ENCODE measurements around the gene MAP1S. TPM values are rescaled to one million over a fixed set of nuclear protein-coding genes. Genes with fewer than 3 reads are reported as not detected.
A peak's percentile ranks its signal among the peaks of the same experiment; 100 is the strongest.

The MAP1S gene, protein sequence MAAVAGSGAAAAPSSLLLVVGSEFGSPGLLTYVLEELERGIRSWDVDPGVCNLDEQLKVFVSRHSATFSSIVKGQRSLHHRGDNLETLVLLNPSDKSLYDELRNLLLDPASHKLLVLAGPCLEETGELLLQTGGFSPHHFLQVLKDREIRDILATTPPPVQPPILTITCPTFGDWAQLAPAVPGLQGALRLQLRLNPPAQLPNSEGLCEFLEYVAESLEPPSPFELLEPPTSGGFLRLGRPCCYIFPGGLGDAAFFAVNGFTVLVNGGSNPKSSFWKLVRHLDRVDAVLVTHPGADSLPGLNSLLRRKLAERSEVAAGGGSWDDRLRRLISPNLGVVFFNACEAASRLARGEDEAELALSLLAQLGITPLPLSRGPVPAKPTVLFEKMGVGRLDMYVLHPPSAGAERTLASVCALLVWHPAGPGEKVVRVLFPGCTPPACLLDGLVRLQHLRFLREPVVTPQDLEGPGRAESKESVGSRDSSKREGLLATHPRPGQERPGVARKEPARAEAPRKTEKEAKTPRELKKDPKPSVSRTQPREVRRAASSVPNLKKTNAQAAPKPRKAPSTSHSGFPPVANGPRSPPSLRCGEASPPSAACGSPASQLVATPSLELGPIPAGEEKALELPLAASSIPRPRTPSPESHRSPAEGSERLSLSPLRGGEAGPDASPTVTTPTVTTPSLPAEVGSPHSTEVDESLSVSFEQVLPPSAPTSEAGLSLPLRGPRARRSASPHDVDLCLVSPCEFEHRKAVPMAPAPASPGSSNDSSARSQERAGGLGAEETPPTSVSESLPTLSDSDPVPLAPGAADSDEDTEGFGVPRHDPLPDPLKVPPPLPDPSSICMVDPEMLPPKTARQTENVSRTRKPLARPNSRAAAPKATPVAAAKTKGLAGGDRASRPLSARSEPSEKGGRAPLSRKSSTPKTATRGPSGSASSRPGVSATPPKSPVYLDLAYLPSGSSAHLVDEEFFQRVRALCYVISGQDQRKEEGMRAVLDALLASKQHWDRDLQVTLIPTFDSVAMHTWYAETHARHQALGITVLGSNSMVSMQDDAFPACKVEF
- 10 to 100 TPM; 67.3 to 69.1 TPM for total RNA-seq

DNA sequence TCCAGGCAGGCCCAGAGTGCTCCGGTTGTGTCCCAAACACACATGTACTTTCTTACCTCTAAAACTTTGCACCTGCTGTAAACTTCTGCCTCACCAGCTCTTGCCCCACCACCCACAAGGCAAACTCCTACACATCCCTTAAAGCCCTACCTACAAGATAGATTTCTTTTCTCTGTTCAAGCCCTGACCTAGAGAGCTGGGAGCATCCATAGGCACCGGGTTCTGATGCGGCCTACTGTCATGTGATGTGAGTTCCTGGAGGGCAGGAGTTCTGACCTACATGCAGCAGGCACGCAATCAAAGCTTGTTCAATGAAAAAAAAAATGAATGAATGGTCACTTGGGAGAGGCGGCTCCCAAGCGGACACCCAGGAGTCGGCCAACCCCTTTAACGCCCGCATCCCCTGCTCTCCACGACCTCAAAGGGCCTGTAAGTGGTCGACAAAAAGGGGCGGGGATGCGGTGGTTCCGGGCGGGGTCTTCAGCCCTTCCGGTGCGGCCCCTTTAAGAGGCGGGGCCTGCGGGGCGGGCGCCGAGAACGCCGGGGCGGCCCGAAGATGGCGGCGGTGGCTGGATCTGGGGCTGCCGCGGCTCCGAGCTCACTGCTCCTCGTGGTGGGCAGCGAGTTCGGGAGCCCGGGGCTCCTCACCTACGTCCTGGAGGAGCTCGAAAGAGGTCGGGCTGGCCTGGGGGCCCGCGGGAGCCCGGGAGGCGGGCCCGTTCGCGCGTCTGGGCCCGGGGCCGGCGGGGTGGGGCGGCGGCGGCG is at the start of gene MAP1S:
Gene MAP1S, plus strand, starts transcription at position 534 of the 765 bp plus-strand sequence. Its CDS starts 23 bp downstream, at position 557.
- CTCF ChIA-PET = interaction anchor here (0.8 to 2.4 kb wide), 12 partner anchors 12 to 223 kb away, joined by 3 to 12 read pairs (median 6); partner anchors contain the start of genes CCDC124 and RPL18A
- H3K27me3 Mint-ChIP-seq = no peaks in the 10 kb centered on the region
- peak within 1 kb of the TSS; percentile 78 for H3K27ac Mint-ChIP-seq
- H3K4me3 Mint-ChIP-seq = peak within 1 kb of the TSS; percentile 82
- ATAC-seq = peak; percentile 93
- H3K36me3 Mint-ChIP-seq = peaks cover 6% of the 10 kb centered on the region
- peaks cover 36% of the 10 kb centered on the region for H3K4me1 Mint-ChIP-seq
- peak; percentile 77 for DNase-seq
- H3K9me3 Mint-ChIP-seq (ENCODE audit: low read depth) = no peaks in the 10 kb centered on the region

DNA sequence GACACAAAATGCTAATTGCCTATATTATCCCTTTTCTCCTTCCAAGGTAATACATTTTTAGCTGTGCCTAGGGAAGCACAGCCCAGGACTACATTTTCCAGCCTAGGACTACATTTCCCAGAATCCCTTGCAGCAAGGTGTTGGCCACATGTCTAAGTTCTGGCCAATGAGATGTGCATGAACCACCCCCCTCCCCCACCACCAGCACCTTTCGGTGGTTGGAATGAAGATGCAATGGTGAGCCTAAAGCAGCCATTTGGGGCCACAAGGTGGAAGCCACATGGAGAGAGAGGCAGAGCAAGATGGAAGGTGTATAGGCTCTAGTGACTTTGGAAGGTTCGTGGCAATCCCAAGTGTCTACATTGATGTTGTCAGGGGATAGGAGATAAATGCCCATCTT is 47.4 kb upstream of the MAP1S start:
- no peaks in the 10 kb centered on the region for H3K36me3 Mint-ChIP-seq
- DNase-seq (no peak), ATAC-seq (no peak)
- H3K27ac Mint-ChIP-seq = no peak overlapping the region
- CTCF ChIA-PET = no interaction called here
- no peaks in the 10 kb centered on the region for H3K9me3 Mint-ChIP-seq (ENCODE audit: low read depth)
- H3K27me3 Mint-ChIP-seq = peaks cover 6% of the 10 kb centered on the region
- H3K4me1 Mint-ChIP-seq = no peaks in the 10 kb centered on the region
- H3K4me3 Mint-ChIP-seq = no peak overlapping the region

DNA sequence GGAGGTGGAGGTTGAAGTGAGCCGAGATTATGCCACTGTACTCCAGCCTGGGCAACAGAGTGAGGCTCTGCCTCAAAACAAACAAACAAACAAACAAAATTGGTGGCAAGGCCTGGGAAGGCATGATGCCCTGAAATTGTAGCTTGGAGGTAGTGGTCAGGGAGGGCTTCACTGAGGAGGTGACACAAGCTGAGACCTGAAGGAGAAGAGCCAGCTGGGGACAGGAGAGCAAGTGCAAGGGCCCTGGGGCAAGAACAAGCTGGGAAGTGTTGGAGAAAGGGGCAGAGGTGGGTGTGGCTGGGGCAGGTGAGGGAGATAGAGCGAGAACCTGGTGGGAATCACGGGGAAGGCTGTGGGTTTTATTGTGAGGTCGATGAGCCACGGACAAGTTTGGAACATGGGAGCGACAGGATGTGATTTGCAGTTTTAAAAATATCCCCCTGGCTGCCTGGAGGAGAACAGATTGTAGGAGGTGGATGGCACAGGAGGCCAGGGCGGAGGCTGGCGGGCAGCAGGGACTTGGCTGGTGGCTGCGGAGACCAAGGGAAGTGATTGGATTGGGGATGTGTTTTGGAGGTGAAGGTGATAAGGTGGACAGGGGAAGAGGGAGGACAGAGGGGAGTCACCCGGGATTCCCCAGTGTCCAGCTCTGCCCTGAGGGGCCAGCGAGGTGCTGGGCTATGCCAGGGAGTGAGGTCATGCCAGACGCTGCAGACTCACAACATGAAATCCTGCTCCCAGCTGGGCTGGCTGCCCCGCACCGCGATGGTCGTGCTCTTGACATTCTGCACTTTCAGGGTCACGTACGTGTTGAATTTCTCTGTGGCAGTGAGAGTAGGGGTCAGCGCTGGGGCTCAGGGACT is 45.1 kb upstream of the MAP1S start:
- Mint-ChIP-seq H3K36me3 (no peaks in the 10 kb centered on the region), H3K27me3 (peaks cover 19% of the 10 kb centered on the region), H3K9me3 (ENCODE audit: low read depth) (no peaks in the 10 kb centered on the region), H3K27ac (no peak overlapping the region), H3K4me1 (no peaks in the 10 kb centered on the region), H3K4me3 (no peak overlapping the region)
- ATAC-seq = no peak
- CTCF ChIA-PET = no interaction called here
- DNase-seq = no peak

DNA sequence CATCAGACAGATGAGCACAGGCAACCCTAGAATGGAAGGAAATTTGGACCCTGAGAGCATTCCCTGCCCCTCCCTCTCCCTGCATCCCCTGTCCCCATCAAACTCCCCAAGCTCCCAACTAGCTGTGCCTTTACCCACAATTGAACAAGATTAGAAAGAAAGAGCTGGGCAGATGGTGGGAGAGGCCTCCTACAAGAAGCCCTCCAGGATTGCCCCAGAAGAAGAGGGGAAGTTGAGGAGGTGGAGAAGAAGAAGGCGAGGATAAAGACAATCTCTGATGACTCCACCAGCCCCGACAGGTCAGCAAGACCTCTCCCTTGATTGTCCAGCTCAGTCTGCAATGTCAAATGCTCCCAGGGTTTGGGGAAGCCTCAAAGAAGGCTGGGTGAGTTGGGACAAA is 43.0 kb upstream of the MAP1S start:
- no peaks in the 10 kb centered on the region for H3K36me3 Mint-ChIP-seq
- H3K27me3 Mint-ChIP-seq = peaks cover 35% of the 10 kb centered on the region
- DNase-seq (no peak), ATAC-seq (no peak)
- peaks cover 8% of the 10 kb centered on the region for H3K4me1 Mint-ChIP-seq
- H3K27ac Mint-ChIP-seq = no peak overlapping the region
- CTCF ChIA-PET = interaction anchor here (0.6 to 0.8 kb wide), 2 partner anchors 64 to 125 kb away, joined by 3 read pairs; no protein-coding TSS in a partner anchor
- no peaks in the 10 kb centered on the region for H3K9me3 Mint-ChIP-seq (ENCODE audit: low read depth)
- H3K4me3 Mint-ChIP-seq = no peak overlapping the region

DNA sequence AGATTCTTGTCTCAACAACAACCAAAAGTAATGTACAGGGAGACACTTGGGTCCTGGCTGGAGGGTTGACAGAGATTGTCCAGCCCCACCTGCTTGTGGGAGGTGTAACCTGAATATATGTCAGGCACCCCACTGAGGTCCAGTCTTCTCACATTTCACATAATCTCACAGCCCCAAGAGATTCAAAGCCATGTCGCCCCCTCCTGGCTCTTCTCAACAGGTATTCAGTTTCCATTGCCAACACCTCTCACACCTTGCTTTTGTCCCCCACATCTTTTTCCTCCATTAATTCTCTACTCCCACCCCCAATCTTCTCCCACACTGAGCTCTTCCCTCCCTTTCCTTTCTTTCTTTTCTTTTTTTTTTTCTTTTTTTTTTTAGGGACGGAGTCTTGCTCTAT is 42.3 kb upstream of the MAP1S start:
- Mint-ChIP-seq H3K4me1 (peaks cover 8% of the 10 kb centered on the region), H3K36me3 (no peaks in the 10 kb centered on the region), H3K27ac (no peak overlapping the region), H3K9me3 (ENCODE audit: low read depth) (no peaks in the 10 kb centered on the region), H3K4me3 (no peak overlapping the region), H3K27me3 (peaks cover 37% of the 10 kb centered on the region)
- CTCF ChIA-PET = interaction anchor here (0.8 to 1.0 kb wide), 2 partner anchors 125 to 182 kb away, joined by 3 to 4 read pairs; partner anchors contain the start of gene RPL18A
- DNase-seq (no peak), ATAC-seq (no peak)

DNA sequence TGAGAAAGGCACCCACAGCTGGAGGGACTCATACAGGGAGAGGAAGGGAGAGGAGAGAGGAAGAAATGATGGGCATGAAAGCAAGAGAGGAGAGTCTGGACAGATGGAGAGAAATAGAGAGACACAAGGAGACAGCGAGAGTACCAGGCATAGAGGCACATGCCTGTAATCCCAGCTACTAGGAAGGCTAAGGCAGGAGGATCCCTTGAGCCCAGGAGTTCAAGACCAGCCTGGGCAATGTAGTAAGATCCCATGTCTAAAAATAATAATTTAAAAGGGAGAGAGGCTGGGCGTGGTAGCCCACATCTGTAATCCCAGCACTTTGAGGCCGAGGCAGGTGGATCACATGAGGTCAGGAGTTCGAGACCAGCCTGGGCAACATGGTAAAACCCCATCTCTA is 40.4 kb upstream of the MAP1S start:
- CTCF ChIA-PET = no interaction called here
- Mint-ChIP-seq H3K4me1 (peaks cover 8% of the 10 kb centered on the region), H3K27ac (no peak overlapping the region), H3K36me3 (no peaks in the 10 kb centered on the region), H3K27me3 (peaks cover 42% of the 10 kb centered on the region), H3K4me3 (no peak overlapping the region), H3K9me3 (ENCODE audit: low read depth) (no peaks in the 10 kb centered on the region)
- DNase-seq (no peak), ATAC-seq (no peak)

DNA sequence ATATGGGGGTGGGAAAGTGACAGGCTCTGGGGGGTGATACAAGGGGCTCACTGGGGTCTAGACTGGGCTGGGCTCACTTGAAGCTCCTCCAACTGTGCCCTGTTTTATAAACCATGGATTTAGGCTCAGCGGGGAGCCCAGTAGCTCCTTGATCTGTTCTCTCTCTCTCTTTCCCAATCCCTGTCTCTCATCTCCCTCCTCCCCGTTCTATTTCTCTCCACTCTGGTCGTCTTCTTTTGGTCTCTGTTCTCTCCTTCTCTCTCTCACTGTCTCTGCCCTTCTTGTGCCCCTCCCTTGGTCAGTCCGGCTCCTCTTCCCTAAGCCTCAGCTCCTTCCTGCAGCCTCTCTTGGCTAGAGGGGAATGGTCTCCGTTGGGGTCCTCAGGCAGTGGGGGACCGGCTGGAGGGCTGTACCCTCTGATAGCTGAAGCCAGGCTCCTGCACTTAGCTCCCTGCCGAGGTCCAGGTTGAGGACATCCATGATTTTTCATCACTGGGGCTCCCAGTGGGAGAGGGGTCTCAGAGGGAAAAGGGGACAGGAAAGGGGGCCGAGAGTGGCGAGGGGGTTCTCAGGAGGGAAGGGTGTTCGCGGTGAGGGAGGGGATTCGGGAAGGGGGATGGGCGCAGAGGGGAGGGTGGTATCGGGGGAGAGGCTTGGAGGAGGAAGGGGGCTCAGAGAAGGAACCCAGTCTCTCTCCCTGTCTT is 39.6 kb upstream of the MAP1S start:
- ATAC-seq (no peak), DNase-seq (no peak)
- CTCF ChIA-PET = interaction anchor here (0.6 kb wide), 1 partner anchor 11 kb away, joined by 3 read pairs; no protein-coding TSS in a partner anchor
- Mint-ChIP-seq H3K27ac (no peak overlapping the region), H3K36me3 (no peaks in the 10 kb centered on the region), H3K9me3 (ENCODE audit: low read depth) (no peaks in the 10 kb centered on the region), H3K4me3 (no peak overlapping the region), H3K4me1 (peaks cover 8% of the 10 kb centered on the region), H3K27me3 (peaks cover 48% of the 10 kb centered on the region)

DNA sequence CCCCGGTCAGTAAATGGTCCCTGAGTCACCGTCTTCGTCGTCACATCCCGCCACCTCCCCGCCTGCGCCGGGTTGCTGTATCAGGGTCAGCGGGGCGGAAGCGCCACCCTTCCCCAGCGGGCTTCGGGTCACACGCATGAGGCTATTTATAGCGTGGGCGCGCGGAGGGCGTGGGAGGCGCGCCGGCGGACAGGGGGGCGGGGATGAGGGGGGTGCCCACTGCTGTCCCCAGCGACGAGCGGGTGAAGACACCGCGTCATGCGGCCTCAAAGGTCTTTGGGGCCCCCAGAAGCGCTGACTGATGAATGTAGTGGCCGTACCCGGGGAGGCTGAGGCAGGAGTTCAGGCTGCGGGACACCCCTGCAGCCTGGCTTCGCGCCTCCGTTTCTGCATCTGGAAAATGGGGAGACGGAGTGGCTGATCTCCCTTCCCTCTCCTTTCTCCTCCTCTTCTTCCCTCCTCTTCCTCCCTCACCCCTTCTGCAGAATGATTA is 39.0 kb upstream of the MAP1S start:
- DNase-seq (peak; percentile 82), ATAC-seq (peak; percentile 90)
- Mint-ChIP-seq H3K4me3 (peak overlapping the region; percentile 11), H3K27me3 (peaks cover 53% of the 10 kb centered on the region), H3K36me3 (no peaks in the 10 kb centered on the region), H3K9me3 (ENCODE audit: low read depth) (no peaks in the 10 kb centered on the region), H3K4me1 (peaks cover 8% of the 10 kb centered on the region), H3K27ac (no peak overlapping the region)
- CTCF ChIA-PET = no interaction called here

DNA sequence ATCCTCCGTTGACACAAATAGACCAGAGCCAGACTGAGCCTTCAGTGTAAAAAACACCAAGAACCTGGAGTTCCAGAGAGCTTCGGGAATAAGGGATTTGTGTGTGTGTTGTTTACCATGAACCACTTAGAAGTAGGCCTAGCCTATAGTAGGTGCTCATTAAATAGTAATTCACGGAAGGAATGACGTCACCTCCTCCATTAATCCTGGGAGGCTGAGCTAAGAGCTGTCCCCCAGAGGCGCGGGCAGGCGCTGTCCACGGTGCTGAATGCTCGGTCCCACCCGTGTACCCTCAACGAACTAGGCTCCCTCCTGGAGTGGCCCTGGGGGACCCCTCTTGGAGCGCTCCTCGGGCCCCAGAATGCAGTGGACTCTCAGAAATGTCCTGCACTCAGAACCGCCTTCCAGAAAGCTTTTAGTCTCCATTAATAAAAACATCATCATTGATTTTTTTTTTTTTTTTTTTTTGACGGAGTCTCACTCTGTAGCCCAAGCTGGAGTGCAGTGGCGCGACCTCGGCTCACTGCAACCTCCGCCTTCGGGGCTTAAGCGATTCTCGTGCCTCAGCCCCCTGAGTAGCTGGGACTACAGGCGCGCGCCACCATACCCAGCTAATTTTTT is 37.7 kb upstream of the MAP1S start:
- Mint-ChIP-seq H3K4me1 (peaks cover 8% of the 10 kb centered on the region), H3K9me3 (ENCODE audit: low read depth) (no peaks in the 10 kb centered on the region), H3K27me3 (peaks cover 61% of the 10 kb centered on the region), H3K4me3 (no peak overlapping the region), H3K36me3 (no peaks in the 10 kb centered on the region), H3K27ac (no peak overlapping the region)
- ATAC-seq (peak; percentile 38), DNase-seq (peak; percentile 65)
- CTCF ChIA-PET = interaction anchor here (0.7 kb wide), 1 partner anchor 17 kb away, joined by 3 read pairs; no protein-coding TSS in a partner anchor

DNA sequence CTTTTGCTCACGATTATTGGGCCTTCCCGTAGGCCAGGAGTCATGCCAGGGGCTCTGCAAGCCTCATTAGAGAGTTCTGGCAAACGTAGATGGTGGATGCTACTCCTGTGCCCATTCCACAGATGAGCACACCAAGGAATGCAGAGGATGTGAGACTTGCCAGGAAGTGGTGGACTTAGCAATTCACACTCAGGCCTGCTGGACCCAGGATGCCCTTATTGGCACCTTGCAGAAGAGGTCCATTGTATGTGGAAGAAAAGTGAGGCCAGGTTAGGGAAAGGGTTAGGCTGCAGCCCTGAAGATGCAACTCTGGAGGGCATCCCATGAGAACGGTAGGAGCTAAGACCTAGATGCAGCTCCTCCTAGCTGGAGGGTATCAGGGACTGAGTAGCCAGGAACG is 37.0 kb upstream of the MAP1S start:
- Mint-ChIP-seq H3K36me3 (no peaks in the 10 kb centered on the region), H3K4me3 (no peak overlapping the region), H3K27me3 (peaks cover 64% of the 10 kb centered on the region), H3K4me1 (peaks cover 8% of the 10 kb centered on the region), H3K27ac (no peak overlapping the region), H3K9me3 (ENCODE audit: low read depth) (no peaks in the 10 kb centered on the region)
- DNase-seq (no peak), ATAC-seq (no peak)
- CTCF ChIA-PET = no interaction called here

DNA sequence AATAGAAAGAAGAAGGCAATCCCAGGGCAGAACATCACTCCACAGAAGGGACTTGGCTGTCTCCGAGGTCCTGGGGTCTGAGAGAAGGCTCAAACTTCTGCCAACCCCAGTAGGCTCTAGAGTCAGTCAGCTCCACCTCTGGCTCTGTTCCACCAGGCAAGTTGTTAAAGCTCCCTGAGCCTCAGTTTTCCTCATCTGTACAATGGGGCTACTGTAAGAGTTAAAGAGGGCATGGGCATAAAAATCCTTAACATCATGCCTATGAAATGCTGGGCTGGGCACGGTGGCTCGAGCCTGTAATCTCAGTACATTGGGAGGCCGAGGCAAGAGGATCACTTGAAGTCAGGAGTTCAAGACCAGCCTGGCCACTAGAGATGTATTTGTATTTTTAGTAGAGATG is 36.2 kb upstream of the MAP1S start:
- no peaks in the 10 kb centered on the region for H3K9me3 Mint-ChIP-seq (ENCODE audit: low read depth)
- H3K4me1 Mint-ChIP-seq = peaks cover 11% of the 10 kb centered on the region
- CTCF ChIA-PET = no interaction called here
- H3K27ac Mint-ChIP-seq = no peak overlapping the region
- peaks cover 65% of the 10 kb centered on the region for H3K27me3 Mint-ChIP-seq
- DNase-seq = no peak
- no peaks in the 10 kb centered on the region for H3K36me3 Mint-ChIP-seq
- H3K4me3 Mint-ChIP-seq = no peak overlapping the region
- no peak for ATAC-seq
